Astrocyte (in vitro differentiated cells and primary cell): Measurements from ENCODE around the gene CDK15. TPM values are rescaled to one million over a fixed set of nuclear protein-coding genes. Genes with fewer than 3 reads are reported as not detected.

Experiments
- DNase-seq: peaks from one replicate; pipeline ENCODE4 v3.0.0-alpha.2; 2010; ENCODE audit warnings: low read depth
- FAIRE-seq: peaks from 2 replicates; lab custom pipeline; 2011; peaks lifted over from hg19 to GRCh38; lab: Jason Lieb, UNC
- H2AFZ ChIP-seq: 2 replicates; pipeline ENCODE4 v1.6.0; 2012; ENCODE audit warnings: low read depth, low read length, inconsistent platforms
- H3K27ac ChIP-seq: 2 replicates; pipeline ENCODE4 v1.5.1; 2011; ENCODE audit warnings: low read depth, low read length, inconsistent platforms
- H3K27me3 ChIP-seq: 2 replicates; pipeline ENCODE4 v1.6.0; 2011; ENCODE audit warnings: low read length, inconsistent platforms; ENCODE audit not compliant: insufficient read depth
- H3K36me3 ChIP-seq: 2 replicates; pipeline ENCODE4 v1.5.1; 2011; ENCODE audit warnings: low read length, inconsistent platforms; ENCODE audit not compliant: insufficient read depth
- H3K4me1 ChIP-seq: 2 replicates; pipeline ENCODE4 v1.5.1; 2011; ENCODE audit warnings: low read length, inconsistent platforms; ENCODE audit not compliant: insufficient read depth
- H3K4me2 ChIP-seq: 2 replicates; pipeline ENCODE4 v1.6.0; 2012; ENCODE audit warnings: low read length, inconsistent platforms
- H3K4me3 ChIP-seq: 2 replicates; pipeline ENCODE4 v1.5.1; 2011; ENCODE audit warnings: low read depth, mild to moderate bottlenecking, low read length, inconsistent platforms; ENCODE audit not compliant: insufficient read depth
- H3K79me2 ChIP-seq: 2 replicates; pipeline ENCODE4 v1.6.0; 2012; ENCODE audit warnings: mild to moderate bottlenecking, low read length, inconsistent platforms; ENCODE audit not compliant: insufficient read depth
- H3K9ac ChIP-seq: 2 replicates; pipeline ENCODE4 v1.6.0; 2012; ENCODE audit warnings: mild to moderate bottlenecking, low read length, inconsistent platforms
- H3K9me3 ChIP-seq: 2 replicates; pipeline ENCODE4 v1.5.1; 2012; ENCODE audit warnings: low read depth, mild to moderate bottlenecking, low read length, inconsistent platforms; ENCODE audit not compliant: insufficient read depth
- H4K20me1 ChIP-seq: 2 replicates; pipeline ENCODE4 v1.6.0; 2012; ENCODE audit warnings: low read length, inconsistent platforms; ENCODE audit not compliant: insufficient read depth
- H3K27ac Mint-ChIP-seq: one replicate; pipeline ENCODE4 v1.8.0; 2021; ENCODE audit warnings: mild to moderate bottlenecking, mixed read lengths; ENCODE audit not compliant: unreplicated experiment
- H3K27me3 Mint-ChIP-seq: one replicate; pipeline ENCODE4 v1.8.0; 2021; ENCODE audit warnings: low read depth, mixed read lengths; ENCODE audit not compliant: unreplicated experiment
- H3K36me3 Mint-ChIP-seq: one replicate; pipeline ENCODE4 v1.8.0; 2021; ENCODE audit warnings: low read depth, mixed read lengths; ENCODE audit not compliant: unreplicated experiment
- H3K4me1 Mint-ChIP-seq: one replicate; pipeline ENCODE4 v1.8.0; 2021; ENCODE audit warnings: low read depth, mixed read lengths; ENCODE audit not compliant: unreplicated experiment
- H3K4me3 Mint-ChIP-seq: one replicate; pipeline ENCODE4 v1.8.0; 2021; ENCODE audit warnings: mild to moderate bottlenecking, moderate library complexity, mixed read lengths; ENCODE audit not compliant: unreplicated experiment
- H3K9me3 Mint-ChIP-seq: one replicate; pipeline ENCODE4 v1.8.0; 2021; ENCODE audit warnings: mild to moderate bottlenecking, mixed read lengths; ENCODE audit not compliant: unreplicated experiment
- CTCF ChIP-seq: IDR thresholded peaks from 2 replicates; pipeline ENCODE4 v1.5.1; 2011; ENCODE audit warnings: low read depth, mild to moderate bottlenecking, inconsistent platforms, low read length, moderate library complexity; ENCODE audit not compliant: insufficient read depth
- EZH2 ChIP-seq: IDR thresholded peaks from 2 replicates; pipeline ENCODE4 v1.6.1; 2012; ENCODE audit warnings: mild to moderate bottlenecking, low read length, inconsistent platforms; ENCODE audit not compliant: insufficient read depth
- total RNA-seq: library from RNA; stranded (reverse); gene quantifications from 2 replicates; pipeline ENCODE4 v1.2.1, GENCODE V29; 2021

Gene CDK15
- total RNA-seq, 1 donor from 2014 or later: 6.6 TPM

DNA sequence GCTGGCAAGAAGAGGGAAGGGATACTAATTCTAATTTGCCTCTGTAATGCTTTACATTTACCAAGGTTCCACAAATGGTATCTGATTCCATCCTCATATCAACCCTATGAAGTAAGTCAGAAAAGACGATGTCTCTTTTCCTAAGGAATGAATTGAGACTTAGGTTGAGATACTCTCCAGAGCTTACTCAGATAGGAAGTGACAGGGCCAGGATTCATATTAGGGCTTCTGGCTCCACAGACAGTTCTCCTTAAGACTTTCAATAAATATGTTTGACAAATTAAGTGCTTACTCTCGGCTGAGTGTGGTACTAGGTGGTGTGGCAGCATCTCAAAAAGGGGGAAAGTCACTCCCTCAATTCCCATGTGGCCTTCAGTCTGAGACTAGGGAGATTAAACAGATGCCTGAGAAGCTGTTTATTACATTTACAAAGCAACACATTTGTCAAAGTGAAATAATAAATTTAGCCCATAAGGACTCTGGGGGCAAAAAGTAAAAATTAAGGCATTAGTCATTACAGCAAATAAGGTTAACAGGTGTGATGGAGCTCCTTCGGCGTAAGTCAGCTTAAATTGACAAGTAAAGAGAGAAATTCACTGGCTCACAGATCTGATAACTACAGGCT lies 14.2 kb downstream of the CDK15 start:
- Histone ChIP-seq H3K9me3 (no peaks in the 10 kb centered on the region), H3K79me2 (no peaks in the 10 kb centered on the region), H3K4me2 (no peak overlapping the region), H3K4me3 (no peak overlapping the region), H3K36me3 (no peaks in the 10 kb centered on the region), H4K20me1 (no peaks in the 10 kb centered on the region), H3K27me3 (no peaks in the 10 kb centered on the region), H3K9ac (no peak overlapping the region), H3K4me1 (no peaks in the 10 kb centered on the region), H2AFZ (no peak overlapping the region), H3K27ac (no peak overlapping the region)
- Mint-ChIP-seq H3K27ac (no peak overlapping the region), H3K4me1 (peaks cover under 1% of the 10 kb centered on the region), H3K9me3 (peaks cover 2% of the 10 kb centered on the region), H3K36me3 (peaks cover 7% of the 10 kb centered on the region), H3K27me3 (no peaks in the 10 kb centered on the region), H3K4me3 (no peak overlapping the region)
- DNase-seq (no peak), FAIRE-seq (peak; percentile 81)
- TF ChIP-seq CTCF (no peak), EZH2 (no peak)

DNA sequence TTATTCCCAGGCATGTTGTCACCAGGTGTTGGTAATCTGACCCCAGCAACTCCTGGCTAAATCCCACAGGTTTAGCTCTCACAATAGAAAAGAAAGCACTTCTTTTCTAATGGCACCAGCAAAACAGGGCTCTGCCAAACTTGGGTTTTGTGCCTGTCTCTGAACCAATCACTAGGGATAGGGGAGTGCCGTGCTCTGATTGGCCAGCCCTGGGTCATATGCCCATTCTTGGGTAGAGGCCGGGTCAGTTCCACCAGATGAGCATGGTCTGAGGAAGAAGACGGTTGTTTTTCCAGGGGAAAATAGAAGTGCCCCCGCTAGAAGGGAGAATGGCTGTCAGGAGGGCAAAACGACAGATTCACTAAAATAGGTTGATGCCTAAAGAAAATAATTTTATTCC lies 14.7 kb downstream of the CDK15 start:
- H3K4me3 Mint-ChIP-seq: no peak overlapping the region
- FAIRE-seq (no peak), DNase-seq (no peak)
- H3K27ac Mint-ChIP-seq: no peak overlapping the region
- Histone ChIP-seq H4K20me1 (no peaks in the 10 kb centered on the region), H3K36me3 (no peaks in the 10 kb centered on the region), H3K79me2 (no peaks in the 10 kb centered on the region), H3K27ac (no peak overlapping the region), H3K27me3 (no peaks in the 10 kb centered on the region), H3K9me3 (no peaks in the 10 kb centered on the region), H2AFZ (no peak overlapping the region), H3K9ac (no peak overlapping the region), H3K4me3 (no peak overlapping the region), H3K4me2 (no peak overlapping the region), H3K4me1 (no peaks in the 10 kb centered on the region)
- peaks cover 2% of the 10 kb centered on the region for H3K9me3 Mint-ChIP-seq
- H3K27me3 Mint-ChIP-seq: no peaks in the 10 kb centered on the region
- H3K36me3 Mint-ChIP-seq: peaks cover 7% of the 10 kb centered on the region
- peaks cover 4% of the 10 kb centered on the region for H3K4me1 Mint-ChIP-seq
- no peak for TF ChIP-seq EZH2

DNA sequence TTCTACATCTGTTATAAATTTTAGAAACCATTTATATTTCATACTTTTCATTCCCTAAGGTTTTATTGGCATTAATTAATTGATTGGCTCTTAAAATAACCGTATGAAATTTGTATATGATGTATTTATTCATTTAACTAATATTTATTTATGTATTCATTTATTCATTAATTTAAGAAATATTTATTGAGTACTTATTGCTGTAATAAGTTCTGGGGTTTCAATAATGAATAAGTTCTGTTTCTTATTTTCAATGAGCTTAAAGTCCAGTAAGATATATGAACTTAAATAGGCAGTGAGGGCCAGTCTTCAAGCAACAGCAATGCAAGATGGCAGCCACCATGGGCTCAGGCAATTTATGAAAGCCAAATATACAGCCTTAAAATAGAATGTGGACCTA lies 17.9 kb downstream of the CDK15 start:
- Histone ChIP-seq H3K27ac (no peak overlapping the region), H2AFZ (no peak overlapping the region), H3K4me1 (peaks cover 9% of the 10 kb centered on the region), H3K36me3 (no peaks in the 10 kb centered on the region), H4K20me1 (no peaks in the 10 kb centered on the region), H3K4me3 (no peak overlapping the region), H3K4me2 (no peak overlapping the region), H3K79me2 (no peaks in the 10 kb centered on the region), H3K9ac (no peak overlapping the region), H3K27me3 (no peaks in the 10 kb centered on the region), H3K9me3 (no peaks in the 10 kb centered on the region)
- no peak for FAIRE-seq
- no peak for DNase-seq
- Mint-ChIP-seq H3K4me1 (peaks cover 14% of the 10 kb centered on the region), H3K27me3 (no peaks in the 10 kb centered on the region), H3K27ac (no peak overlapping the region), H3K9me3 (peaks cover 2% of the 10 kb centered on the region), H3K4me3 (no peak overlapping the region), H3K36me3 (peaks cover 4% of the 10 kb centered on the region)
- no peak for TF ChIP-seq EZH2
- TF ChIP-seq CTCF: no peak
